ENCODE data around the gene LGALS4.

- TF ChIP-seq CTCF (conservative IDR thresholded peaks at IDR 0.05; ENCODE audit: low read length) (no peak), EZH2phosphoT487 (IDR thresholded peaks at IDR 0.05; ENCODE audit: borderline replicate concordance, low read depth, low read length) (no peak)
These were observed 24.1 kb downstream of the LGALS4 start, which contains the start of gene LGALS7B for GRCh38 chr19:38788478-38789243.
